RCC 7860 (cell line): Measurements from ENCODE around the gene NLRP5.
"Not testable (repeated sequence)": the region's sequence is repeated elsewhere in the genome, so short reads cannot be mapped to it uniquely, and the experiment has no call there.

Source experiments
- DNase-seq: peaks from one replicate; pipeline ENCODE4 v3.0.0-alpha.2; 2015; ENCODE audit warnings: low spot score
- FAIRE-seq: peaks from 2 replicates; lab custom pipeline; 2012; peaks lifted over from hg19 to GRCh38; lab: Jason Lieb, UNC

NLRP5 gene

DNA sequence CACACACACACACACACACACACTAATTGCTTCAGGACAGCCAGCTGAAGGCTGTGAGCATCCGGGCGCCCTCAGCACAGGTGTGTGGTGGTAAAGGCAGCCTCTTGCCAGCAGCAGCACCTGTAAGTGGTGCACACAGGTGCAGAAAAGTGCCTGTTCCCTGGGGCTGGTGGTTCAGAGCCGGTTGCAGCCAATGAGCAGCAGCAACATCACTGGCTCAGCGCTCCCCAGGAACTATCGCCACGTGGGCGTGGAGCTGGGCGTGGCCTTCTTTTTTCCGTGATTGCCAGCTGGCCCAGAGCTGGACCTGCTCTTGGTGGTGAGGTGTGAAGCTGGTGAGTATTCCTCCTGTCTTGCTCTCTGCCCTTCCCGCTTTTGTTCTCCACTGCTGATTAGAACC is at the start of gene NLRP5:
Gene NLRP5, plus strand, starts transcription at position 289 of the 400 bp plus-strand sequence.
- FAIRE-seq (no peak), DNase-seq (no peak)

DNA sequence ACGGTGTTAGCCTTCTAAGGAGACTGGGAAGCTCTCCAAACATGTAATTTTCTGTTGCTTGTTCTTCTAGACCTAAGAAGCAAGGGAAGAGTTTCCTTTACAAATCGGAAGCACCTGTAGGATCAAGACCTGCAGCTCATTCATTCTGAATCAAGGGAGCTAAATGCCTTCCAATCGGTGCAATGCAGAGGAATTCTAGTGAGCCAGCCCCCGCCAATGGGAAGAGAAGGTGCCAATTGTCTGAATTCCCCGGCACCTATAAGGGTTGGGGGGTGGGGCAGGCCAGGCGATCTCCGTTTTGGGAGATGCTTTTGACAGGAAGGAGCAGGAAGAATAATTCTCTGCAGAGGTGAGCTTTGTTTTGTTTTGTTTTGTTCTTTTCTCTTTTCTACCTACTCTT is 47.4 kb upstream of the NLRP5 start:
- DNase-seq (no peak), FAIRE-seq (no peak)

- DNase-seq, result no peak
- FAIRE-seq, result no peak
Observed at GRCh38 chr19:55940306-55940705, 46.3 kb upstream of the NLRP5 start.

GRCh38 chr19:55947532-55947931 is 39.0 kb upstream of the NLRP5 start, which contains the start of gene NLRP8:
TSS of gene NLRP8 (plus strand) at chr19:55947832.
- FAIRE-seq, result no peak
- no peak for DNase-seq

DNA sequence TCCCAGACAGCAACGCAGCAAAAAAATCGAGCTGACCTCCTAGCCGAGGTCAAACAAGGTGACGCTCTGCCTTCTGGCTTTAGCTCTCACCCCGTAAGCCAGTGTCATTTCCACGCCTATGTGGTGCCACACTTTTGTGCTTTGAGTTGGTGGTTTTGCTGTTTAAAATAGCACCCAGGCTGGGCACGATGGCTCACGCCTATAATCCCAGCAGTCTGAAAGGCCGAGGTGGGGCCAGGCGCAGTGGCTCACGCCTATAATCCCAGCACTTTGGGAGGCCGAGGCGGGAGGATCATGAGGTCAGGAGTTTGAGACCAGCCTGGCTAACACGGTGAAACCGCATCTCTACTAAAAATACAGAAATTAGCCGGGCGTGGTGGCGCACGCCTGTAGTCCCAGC is 36.0 kb upstream of the NLRP5 start:
- FAIRE-seq, DNase-seq: not testable (repeated sequence)

- no peak for FAIRE-seq
- DNase-seq, result no peak
Observed at GRCh38 chr19:55956431-55956830, 30.1 kb upstream of the NLRP5 start.

DNA sequence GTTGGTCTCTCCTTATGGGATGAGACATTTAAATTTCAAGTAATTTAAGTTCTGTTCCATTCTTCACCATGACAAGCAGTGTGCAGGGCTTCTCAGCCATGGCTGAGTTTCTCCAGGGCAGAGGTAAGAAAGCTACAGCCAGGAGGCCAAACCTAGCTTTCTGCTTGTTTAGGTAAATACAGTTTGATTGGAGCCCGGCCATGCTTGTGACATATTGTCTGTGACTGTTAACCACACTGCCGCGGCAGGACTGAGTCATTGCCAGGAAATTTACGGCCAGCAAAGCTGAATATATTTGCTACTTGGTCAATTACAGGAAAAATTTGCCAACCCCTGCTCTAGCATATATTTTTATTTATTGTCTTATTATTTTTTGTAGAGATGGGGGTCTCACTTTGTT is 28.2 kb upstream of the NLRP5 start:
- DNase-seq, result peak; percentile 65
- FAIRE-seq, result peak; percentile 86

- FAIRE-seq (no peak), DNase-seq (no peak)
Observed at GRCh38 chr19:55959996-55960675, 26.4 kb upstream of the NLRP5 start.

DNA sequence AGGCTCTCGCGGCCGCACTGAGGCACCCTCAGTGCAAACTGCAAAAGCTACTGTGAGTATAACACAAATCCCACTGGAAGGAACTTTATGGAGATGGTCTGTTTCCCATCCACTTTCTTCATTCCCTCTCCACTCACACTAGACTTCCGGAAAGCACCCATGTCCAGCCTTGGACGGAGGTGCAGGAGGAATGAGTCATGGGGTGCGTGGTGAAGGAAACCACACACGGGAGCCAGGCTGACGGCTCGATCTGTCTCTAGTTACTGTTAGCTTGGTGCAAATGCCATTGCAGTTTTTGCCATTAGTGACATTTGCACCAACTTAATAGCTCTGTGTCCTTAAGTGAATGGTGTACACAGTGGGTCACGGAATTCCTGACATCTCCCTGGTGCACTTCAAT is 24.4 kb upstream of the NLRP5 start:
- FAIRE-seq (peak; percentile 75), DNase-seq (peak; percentile 47)

GRCh38 chr19:55973982-55974381 is 12.6 kb upstream of the NLRP5 start:
- no peak for DNase-seq
- FAIRE-seq, result no peak

DNA sequence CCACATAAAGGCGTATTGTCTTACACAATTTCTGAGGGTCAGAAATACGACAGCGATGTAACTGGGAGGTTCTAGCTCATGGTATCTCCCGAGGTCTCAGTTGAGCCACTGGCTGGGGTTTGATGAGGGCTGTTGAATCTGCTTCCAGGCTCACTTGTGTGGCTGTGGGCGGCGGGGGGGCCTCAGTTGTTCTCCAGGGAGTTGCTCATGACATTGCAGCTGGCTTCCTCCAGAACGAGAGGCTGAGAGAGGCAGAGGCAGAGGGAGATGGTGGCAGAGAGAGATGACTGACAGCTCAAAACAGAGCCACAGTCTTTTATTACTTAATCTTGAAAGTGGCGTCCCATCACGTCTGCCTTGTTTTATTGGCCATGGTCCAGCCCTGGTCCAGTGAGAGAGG is 6.2 kb upstream of the NLRP5 start:
- DNase-seq (no peak), FAIRE-seq (no peak)

DNA sequence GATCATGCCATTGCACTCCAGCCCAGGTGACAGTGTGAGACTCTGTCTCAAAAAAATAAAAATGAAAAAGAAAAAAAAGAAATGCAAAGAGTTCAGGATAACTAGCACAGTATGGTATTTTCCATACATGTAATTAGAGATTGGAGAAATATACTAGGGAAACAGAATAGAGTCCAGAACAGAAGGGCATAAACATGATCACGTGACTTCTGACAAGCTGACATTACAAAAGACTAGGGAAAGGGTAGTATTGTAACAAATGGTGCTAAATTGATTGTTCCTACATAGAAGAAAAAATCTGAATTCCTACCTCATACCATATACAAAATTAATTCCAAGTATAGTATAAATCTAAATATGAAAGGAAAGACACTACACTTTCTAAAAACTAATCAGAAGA is 1.3 kb upstream of the NLRP5 start:
- DNase-seq (no peak), FAIRE-seq (no peak)

DNA sequence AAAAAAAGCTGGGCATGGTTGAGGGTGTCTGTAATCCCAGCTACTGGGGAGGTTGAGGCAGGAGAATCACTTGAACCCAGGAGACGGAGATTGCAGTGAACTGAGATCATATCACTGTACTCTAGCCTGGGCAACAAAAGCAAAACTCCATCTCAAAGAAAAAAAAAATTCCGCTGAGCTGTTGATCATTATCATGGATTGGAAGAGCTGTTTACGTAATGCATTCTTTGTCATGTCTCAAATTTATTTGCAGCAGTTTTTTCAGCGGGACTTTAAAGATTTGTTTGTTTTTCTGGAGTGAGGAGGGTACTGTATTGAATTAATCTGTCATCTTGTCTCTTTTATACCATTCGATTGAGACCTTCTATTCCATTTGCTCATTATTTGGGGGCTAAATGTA is 4.3 kb downstream of the NLRP5 start:
- FAIRE-seq, result no peak
- no peak for DNase-seq

DNA sequence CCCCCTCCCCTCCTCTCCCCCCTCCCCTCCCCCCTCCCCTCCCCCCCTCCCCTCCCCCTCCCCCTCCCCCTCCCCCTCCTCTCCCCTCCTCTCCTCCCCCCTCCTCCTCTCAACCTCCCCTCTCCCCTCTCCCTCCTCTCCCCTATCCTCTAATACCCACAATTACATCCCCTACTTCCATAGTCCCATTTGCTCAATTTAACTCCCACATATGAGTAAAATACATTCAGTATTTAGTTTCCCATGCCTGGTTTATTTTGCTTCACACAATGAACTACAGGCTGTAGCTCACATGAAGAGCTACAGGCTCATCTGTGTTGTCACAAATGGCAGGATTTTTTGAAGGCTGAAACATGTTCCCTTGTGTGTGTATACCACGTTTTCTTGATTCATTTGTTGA is 6.9 kb downstream of the NLRP5 start:
- no peak for FAIRE-seq
- DNase-seq, result no peak

DNA sequence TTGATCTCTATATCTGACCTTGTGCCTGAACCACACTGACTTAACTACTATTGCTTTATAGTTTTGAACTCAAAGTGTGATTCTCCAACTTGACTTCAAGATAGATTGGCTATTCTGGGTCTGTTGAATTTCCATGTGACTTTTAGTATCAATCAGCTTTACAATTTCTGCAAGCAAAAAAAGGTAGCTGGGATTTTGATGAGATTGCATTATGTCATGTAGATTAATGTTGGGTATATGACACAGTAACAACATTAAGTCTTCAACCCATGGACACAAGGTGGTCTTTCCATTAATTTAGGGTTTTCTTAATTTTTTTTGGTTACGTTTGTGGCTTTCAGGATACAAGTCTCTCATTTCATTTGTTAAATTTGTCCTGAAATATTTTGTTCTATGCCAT is 28.2 kb downstream of the NLRP5 start:
- FAIRE-seq, result no peak
- no peak for DNase-seq

- FAIRE-seq, result no peak
Observed at GRCh38 chr19:56015756-56016155, 29.2 kb downstream of the NLRP5 start.

GRCh38 chr19:56019325-56019724 is 32.8 kb downstream of the NLRP5 start:
- FAIRE-seq, DNase-seq: not testable (repeated sequence)

More at GRCh38 chr19:56015756-56016155, 29.2 kb downstream of the NLRP5 start:
- no peak for DNase-seq

- FAIRE-seq, DNase-seq: not testable (repeated sequence)
Observed at GRCh38 chr19:56020355-56020975, 33.9 kb downstream of the NLRP5 start.

GRCh38 chr19:56026769-56027168 is 40.2 kb downstream of the NLRP5 start:
- FAIRE-seq, result no peak
- DNase-seq, result no peak

- DNase-seq (no peak), FAIRE-seq (no peak)
Observed at GRCh38 chr19:56053596-56053995, 67.0 kb downstream of the NLRP5 start.

DNA sequence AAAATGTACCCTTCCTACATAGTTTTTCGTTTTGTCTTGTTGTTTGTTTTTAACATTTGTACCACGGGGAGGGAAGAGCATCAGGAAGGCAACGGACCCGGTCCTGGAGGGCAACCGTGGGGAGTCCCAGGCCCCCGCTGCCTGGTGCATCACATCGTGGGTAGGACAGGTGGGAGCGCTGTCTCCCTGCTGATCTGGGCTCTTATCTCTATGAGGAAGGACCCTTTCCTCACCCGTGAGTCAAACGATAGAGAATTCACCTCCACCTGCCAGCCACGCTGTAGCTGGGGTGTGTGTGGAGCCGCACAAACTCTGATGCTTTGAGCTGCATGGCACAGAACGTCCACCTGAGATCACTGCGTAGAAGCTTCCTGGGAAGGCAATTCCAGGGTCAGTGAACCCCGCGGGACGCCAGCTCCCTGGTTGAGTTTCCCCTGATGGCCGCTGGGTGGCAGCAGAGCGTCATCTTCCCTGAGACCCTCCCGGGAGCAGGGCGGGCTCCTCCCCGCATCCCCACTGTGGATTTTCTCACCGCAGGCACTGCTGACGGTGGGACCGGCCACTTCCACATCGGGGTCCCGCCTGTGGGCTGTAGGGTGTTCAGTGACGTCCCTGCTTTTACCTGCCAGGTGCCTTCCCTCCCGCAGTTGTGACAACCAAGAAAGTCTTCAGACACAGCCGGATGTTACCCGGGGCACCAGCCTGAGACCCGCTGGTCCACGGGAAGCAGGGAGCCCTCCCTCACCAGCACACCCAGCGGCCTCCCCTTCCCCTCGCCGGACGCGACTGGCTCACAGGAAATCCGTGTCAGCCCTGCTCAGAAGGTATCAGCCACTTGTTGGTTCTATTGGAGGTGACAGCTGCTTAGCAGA is 79.8 kb downstream of the NLRP5 start:
- no peak for FAIRE-seq
- no peak for DNase-seq

GRCh38 chr19:56069642-56070041 is 83.1 kb downstream of the NLRP5 start:
- DNase-seq (no peak), FAIRE-seq (no peak)
